GM19099 (cell line): Measurements from ENCODE around the gene SPON2.

ENCODE experiments used
- POLR2A ChIP-seq: IDR thresholded peaks from 3 replicates; pipeline ENCODE4 v1.6.1; 2011; ENCODE audit warnings: low read depth; ENCODE audit not compliant: insufficient read length; ENCODE audit errors: extremely low read depth

The SPON2 gene

DNA sequence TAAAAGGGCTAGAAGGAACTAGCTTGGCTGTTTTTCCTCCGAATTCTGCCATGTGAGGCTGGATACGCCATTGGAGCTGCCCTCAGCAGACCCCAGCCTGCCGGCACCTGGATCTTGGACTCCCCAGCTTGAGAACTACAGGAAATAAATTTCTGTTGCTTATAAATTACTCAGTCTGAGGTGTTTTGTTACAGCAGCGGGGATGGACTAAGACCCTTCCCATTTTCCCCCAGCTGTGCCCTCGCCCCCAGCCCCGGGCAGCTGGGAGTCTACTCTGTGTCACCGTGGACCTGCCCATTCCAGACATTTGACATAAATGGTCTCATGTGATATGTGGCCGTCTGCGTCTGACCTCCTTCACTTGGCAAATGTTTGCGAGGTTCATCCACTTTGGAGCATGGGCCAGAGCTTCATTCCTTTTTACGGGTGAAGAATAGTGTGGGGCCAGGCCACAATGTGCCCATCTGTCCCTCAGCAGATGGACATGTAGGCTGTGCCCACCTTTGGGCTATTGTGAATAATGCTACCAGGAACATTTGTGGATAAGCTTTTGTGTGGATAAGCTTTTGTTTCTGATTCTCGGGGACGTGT lies 30.7 kb upstream of the SPON2 start:
- TF ChIP-seq POLR2A = no peak

DNA sequence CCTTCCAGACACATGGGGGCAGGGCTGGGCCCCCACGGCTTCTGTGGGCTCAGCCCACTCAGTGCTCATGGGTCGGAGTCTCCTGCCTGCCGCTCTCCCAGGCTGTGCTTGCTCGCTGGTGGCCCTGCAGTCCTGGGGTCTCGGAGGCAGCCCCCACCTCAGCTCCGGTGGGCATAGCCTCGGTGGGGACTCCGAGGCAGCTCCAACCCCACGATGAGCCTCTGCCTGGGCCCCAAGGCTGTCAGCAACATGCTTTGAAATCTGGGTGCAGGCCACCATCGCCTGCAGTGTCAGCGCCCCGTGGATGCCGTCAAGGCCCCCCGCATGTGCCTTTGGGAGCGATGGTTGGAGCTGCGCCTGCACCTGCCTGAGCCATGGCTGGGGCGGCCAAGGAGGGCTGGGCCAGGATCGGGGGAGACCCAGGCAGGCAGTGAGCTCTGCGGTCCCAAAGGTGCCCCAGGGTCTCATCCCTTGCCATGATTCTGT lies 30.2 kb upstream of the SPON2 start:
- no peak for TF ChIP-seq POLR2A

DNA sequence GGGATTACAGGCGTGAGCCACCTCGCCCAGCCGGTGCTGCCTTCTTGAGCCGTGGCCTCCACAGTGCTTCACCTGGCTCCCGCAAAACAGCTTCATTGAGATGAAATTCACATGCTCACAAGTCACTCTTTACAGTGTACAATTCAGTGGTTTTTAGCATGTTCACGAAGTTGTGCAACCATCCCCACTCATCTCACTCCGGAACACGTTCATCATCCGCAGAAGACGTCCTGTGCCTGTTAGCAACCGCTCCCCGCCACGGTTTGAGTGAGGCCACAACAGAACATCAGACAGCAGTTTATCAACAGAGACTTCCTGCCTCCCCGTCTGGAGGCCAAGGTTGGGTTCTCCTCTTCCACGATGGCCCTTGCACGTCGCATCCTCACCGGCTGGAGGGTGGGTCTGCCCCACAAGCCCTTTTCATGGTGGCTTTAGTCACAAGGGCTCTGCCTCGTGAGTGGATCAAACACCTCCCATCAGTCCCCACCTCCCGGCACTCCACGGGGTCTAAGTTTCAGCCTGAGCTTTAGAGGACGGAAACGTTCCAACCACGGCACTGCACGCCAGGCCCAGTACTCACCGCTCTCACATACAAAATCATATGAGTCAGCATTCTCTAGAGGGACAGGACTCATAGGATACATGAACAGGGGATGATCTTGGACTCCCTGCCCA lies 29.6 kb upstream of the SPON2 start:
- TF ChIP-seq POLR2A = peak; percentile 8

DNA sequence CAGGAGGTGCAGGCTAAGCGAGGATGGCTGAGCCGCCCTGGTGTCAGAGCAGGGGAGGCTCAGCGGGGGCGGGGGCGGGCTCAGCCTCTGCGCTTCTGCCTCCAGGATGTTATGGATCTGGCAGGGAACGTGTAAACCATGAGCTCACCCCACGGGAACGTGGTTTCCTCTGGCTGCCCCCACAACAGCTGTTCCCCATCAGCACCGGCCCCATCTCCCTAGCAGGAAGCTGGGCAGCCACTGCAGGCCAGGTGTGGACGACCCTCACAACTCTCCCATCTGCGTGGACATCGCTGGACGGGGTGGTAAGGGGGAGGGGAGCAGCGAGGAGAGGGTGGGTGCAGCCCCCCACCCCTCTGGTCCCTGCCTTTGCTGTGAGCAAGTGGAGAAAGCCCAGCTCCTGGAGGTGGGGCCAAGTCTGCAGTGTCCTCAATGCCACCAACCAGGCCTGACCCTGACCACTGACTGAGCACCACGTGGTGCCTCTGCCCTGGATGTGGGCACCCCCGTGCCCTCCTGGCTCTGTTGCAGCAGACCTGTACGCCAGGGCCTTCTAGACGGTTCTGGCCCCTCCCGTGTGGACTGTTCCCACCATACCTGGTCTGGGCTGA lies 28.1 kb upstream of the SPON2 start:
- no peak for TF ChIP-seq POLR2A

DNA sequence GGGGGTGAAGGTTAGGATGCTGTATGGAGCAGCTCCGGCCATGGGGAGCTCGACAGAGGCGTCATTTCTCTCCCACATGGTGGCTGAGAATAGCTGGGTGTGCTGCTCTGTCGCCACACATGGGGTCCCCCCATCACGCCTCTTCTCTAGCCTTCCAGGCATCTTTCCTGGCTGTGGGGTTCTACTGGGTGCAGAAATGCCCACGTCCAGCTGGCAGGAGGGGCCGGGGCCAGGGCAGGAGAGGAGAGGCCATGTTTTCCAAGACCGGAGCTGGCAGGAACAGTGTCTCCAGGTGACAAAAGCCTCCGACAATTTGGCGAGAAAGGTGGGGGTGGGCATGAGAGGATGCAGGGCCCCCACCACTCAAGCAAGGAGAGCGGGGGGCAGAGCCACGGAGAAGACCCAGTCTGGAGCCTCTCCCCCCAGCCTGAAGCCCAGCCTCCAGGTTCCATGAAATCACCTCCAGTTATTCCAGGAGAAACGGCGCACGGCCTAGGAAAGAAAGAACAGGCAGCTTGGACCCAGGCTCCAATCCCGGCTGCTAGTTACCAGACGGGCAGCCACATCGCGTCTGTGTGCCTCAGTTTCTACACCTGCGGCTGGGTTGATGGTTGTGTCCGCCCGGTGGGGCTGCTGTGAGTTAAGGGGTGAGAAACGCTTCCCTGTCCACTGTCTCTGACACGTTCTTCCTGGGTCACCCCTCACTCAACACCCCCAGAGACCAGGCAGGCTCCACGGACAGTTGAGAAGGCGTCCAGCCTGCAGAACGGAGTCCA lies 27.4 kb upstream of the SPON2 start:
- no peak for TF ChIP-seq POLR2A

DNA sequence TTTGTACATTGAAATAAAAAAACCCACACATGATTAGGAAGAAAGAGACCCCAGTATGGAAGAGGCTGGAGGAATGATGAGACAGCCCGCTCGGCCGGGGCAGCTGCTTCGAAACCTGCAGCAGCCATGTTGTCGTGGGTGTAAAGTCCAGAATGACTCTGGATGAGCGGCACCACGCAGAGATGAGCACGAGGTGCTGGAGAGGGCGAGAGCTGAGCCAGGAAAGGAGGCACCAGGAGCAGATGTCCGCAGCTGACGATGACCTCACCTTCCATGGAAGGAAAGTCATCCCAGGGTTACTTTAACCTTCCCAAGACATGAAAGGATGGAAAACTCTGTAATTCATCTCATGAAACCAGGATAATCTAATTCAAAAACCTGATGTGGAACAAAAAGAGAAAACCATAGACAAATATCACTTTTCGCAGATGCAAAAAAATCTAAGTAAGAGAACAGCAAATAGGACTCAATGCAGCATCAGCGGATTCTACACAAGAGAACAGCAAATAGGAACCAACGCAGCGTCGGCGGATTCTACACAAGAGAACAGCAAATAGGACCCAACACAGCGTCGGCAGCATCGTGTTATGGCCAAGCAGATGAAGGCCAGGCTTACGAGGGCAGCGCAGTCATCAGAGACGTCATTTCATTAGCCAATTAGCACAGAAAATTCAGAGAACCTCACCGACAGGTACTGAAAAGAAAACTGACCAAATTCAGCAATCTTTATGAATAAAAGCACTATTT lies 25.9 kb upstream of the SPON2 start:
- TF ChIP-seq POLR2A = no peak

DNA sequence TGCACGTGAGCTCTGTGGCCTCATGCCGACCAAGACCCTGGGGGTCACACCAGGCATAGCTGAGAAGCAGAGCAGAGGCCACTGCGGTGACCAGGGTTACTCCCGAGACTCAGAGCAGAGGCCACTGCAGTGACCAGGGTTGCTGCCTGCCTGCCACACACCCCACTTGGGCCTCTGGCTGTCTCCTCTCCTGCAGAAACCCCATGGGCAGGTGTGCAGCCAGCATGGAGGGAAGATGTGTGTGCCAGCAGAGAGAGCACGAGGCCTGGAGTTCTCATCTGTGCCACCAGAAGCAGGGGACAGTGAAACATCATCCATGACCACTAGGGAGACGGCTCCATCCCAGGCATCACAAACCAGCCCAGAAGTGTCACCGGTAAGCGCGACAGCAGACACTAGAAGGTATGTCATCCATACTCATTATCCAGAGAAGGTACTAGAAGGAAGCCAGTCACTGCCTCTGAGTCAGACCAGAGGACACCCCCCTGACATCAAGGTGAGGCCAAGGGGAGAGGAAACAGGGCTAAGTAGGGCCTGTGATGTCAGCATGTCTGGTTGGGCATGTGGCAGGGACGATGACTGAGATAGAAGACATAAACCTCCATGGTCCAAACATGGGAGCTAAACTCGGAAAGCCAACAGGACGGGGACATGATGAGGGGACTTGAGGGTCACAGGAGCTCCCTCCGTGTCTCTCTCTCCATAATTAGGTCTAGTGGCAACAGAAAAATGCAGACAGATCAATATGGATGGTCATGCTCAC lies 24.2 kb upstream of the SPON2 start:
- TF ChIP-seq POLR2A = no peak

DNA sequence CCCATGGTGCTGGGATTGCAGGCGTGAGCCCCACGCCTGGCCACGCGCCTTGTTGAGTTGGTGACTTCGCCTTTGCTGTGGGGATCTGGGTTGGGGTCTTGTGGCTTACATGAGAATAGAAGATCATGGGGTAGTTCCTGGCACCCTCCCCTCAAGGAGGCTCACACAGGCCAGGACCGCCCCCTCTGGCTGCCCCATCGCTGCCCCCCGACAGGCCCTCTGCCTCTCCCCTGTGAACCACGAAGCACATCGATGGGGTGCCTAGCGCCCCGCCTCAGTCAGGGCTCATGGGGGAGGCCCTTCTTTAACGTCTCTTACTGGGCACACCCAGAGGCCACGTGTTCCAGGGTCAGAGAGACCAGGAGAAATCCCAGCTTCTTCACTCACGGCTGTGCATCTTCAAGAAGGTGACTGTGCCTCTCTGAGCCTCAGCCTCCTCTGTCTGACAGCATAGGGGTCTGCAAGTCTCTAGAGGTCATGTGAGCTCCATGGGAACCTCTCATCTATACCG lies 23.6 kb upstream of the SPON2 start:
- TF ChIP-seq POLR2A = no peak

DNA sequence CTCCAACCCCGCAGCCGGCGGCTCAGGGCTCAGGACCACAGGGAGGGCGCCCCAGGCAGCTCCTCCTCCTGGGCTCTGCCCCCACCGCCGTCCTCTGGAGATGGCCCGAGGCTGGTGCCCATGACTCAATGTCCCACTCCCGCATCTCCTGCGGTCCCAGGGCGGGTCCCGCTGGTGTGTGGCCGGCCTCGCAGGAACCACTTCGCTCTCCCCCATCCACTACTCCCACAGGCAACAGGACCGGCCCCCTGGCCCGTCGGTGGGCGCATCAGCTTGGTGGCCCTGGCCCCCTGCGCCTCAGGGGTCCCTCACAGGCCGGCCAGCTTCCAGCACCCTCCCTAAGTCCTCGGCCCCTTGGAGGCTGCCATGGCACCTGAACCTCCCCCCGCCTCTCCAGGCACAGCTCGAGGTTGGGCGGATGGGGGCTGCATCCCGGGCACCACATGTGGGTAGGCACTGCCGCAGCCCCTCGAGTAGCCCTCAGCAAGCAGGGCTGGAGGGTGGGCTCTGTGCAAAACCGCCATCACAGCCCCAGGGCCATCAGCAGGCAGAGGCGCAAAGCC lies 22.8 kb upstream of the SPON2 start:
- no peak for TF ChIP-seq POLR2A

DNA sequence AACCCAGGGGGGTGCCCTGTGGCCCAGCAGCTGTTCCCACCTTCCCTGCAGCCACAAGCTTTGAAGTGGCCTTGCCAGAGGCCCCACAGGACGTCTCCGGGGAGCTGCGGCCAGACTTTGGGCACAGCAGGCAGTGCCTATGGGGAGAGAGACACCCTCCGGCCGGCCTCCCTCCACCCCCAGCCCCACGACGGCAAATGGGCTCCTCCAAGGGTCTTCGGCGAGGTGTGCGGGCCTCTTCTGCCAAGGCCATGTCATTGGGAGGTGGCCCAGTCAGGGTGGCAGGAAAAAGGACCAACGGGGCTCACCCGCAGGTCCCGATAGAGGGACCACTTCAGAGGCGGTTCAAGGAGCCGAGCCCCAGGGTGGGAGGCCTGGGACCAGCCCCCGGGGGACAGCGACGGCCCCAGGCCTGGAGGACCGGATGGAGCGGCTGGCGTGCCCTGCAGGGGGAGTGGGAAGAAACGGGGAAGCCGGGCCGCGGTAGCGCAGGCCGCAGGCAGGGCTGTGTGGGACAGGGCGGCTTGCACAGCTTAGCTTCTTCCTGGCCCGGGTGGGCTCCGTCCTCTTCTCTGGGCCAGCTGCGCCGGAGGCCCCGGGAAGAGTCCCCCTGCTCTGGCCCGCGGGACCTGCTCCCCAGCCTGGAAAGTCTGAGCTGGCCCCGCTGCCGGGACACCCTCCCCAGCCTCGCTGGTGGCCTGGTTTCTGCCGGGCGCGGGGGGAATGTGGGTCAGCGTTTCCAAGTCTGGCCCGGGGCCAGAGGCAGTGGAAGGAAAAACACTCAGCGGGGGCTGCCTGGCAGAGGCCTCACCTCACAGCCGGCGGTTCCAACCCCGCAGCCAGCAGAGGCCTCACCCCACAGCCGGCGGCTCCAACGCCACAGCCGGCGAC lies 21.9 kb upstream of the SPON2 start:
- no peak for TF ChIP-seq POLR2A

DNA sequence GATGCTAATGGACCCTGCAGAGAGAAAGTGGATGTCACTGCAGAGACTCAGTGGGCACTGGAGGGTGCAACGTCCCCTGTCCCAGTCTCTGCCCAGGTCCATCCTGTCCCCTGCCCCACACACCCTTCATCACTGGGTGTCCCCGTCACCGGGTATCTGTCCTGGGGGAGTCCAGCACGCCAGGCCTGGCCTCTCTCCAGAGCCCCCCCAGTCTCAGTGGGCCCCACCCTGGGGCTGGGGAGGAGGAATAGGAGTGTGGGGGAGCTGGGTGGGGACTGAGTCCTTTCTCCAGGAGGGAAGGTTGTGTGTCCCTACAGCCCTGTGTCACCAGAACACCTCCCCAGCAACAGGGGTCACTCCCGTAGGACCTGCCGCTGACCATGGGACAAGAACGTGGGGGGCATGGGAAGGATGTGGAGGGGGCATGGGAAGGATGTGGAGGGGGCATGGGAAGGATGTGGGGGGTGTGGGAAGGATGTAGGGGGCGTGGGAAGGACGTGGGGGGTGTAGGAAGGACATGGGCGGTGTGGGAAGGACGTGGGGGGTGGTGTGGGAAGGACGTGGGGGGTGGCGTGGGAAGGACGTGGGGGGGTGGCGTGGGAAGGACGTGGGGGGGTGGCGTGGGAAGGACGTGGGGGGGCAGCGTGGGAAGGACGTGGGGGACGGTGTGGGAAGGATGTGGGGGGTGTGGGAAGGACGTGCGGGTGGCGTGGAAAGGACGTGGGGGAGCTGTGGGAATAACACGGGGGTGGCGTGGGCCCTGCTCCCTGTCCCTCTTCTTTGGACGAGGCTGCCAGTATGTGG lies 21.0 kb upstream of the SPON2 start:
- no peak for TF ChIP-seq POLR2A
